ENCODE results near the gene ANO7.

DNA sequence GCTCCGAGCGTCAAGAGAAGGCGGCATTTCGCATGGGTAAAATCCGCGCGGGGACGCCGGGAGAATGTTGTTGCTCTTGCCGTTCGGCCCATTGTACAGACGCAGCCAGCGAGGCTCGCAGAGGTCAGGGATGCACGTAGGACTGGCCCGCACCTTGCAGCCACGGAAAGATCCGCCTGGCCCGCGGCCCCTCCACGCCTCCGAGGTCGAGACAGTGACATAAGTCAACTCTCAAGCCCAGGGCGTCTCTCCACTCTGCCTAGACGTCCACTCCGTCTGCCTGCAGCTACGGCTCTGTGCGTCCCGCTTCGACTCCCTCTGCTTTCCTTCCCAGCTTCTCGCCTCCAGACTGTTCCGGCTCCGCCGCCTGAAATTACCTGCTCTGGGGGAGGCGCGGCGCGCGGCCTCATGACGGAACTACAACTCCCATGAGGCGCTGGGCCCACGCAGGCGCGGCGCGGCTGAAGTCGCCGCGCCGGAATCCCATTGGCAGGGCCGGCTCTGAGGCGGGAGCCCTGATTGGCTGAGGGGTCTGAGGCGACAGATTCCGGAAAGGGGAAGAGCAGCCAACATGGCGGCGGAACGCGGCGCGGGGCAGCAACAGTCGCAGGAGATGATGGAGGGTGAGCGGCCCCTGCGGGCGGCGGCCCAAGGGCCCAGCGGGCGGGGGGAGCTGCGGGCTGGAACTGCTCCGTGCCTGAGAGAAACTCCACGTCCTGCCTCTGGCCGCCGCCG, 38.4 kb upstream of the ANO7 start, which contains the start of gene PPP1R7:
- TF ChIP-seq EZH2 (IDR thresholded peaks at IDR 0.05; ENCODE audit: insufficient read depth, poor library complexity, severe bottlenecking) (no peak), EZH2phosphoT487 (IDR thresholded peaks at IDR 0.05; ENCODE audit: insufficient read depth, low read depth) (no peak)

Data from GM23248 (cell line).